C4-2B (cell line): ENCODE data around the gene CEMIP.

Source experiments
- ZFX ChIP-seq: fragments of 450-650 bp; IDR thresholded peaks from 2 replicates; pipeline ENCODE4 v1.6.1; 2017
- TF ChIP-seq, protein P1 (sequence below): fragments of 450-650 bp; conservative IDR thresholded peaks from 2 replicates; pipeline ENCODE4 v1.5.1; 2017; ENCODE audit warnings: mild to moderate bottlenecking

DNA sequence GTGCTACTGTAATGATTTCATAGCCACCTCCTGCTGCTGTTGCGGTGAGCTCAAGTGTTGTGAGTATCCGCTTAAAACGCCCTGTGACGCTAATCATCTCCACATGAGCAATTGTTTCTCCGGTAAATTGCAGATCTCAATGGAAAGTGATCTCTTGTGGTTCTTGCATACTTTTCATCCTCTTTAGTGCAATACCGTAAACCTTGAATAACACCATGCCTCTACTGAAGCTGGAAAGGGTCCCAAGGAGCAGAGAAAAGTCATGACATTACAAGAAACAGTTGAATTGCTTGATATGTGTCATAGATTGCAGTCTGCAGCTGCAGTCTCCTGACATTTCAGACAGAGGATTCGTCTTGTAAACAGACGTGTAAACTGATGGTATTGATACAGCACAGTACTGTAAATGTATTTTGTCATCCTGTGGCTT is 6.0 kb upstream of the CEMIP start:
- TF ChIP-seq, protein P1, sequence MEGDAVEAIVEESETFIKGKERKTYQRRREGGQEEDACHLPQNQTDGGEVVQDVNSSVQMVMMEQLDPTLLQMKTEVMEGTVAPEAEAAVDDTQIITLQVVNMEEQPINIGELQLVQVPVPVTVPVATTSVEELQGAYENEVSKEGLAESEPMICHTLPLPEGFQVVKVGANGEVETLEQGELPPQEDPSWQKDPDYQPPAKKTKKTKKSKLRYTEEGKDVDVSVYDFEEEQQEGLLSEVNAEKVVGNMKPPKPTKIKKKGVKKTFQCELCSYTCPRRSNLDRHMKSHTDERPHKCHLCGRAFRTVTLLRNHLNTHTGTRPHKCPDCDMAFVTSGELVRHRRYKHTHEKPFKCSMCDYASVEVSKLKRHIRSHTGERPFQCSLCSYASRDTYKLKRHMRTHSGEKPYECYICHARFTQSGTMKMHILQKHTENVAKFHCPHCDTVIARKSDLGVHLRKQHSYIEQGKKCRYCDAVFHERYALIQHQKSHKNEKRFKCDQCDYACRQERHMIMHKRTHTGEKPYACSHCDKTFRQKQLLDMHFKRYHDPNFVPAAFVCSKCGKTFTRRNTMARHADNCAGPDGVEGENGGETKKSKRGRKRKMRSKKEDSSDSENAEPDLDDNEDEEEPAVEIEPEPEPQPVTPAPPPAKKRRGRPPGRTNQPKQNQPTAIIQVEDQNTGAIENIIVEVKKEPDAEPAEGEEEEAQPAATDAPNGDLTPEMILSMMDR, result no peak
- no peak for TF ChIP-seq ZFX
